Keratinocyte (primary cell): ENCODE measurements around the gene IL15. TPM values are rescaled to one million over a fixed set of nuclear protein-coding genes. Genes with fewer than 3 reads are reported as not detected.

ENCODE experiments used
- DNase-seq: peaks from one replicate; pipeline ENCODE4 v3.0.0-alpha.2; 2011; ENCODE audit warnings: low read depth, missing footprints, low spot score
- FAIRE-seq: peaks from 2 replicates; lab custom pipeline; 2011; peaks lifted over from hg19 to GRCh38; lab: Jason Lieb, UNC
- H2AFZ ChIP-seq: 2 replicates; pipeline ENCODE4 v1.6.0; 2012; ENCODE audit warnings: low read length, control low read depth, inconsistent platforms; ENCODE audit not compliant: control insufficient read depth
- H3K27ac ChIP-seq: 2 replicates; pipeline ENCODE4 v1.5.1; 2011; ENCODE audit warnings: low read length; ENCODE audit not compliant: control insufficient read depth, insufficient read depth
- H3K27me3 ChIP-seq: 3 replicates; pipeline ENCODE4 v1.6.0; 2011; ENCODE audit warnings: low read length; ENCODE audit not compliant: control insufficient read depth, insufficient read depth; ENCODE audit errors: extremely low read depth
- H3K36me3 ChIP-seq, 2 experiments: 2 replicates in 1 of 2; 3 replicates in 1 of 2; pipeline ENCODE4 v1.5.1; 2011; ENCODE audit warnings: low read length in 2 of 2, mild to moderate bottlenecking in 1 of 2; ENCODE audit not compliant: control insufficient read depth in 2 of 2, insufficient read depth in 2 of 2; ENCODE audit errors: extremely low read depth in 1 of 2
- H3K4me1 ChIP-seq: 3 replicates; pipeline ENCODE4 v1.5.1; 2011; ENCODE audit warnings: low read length; ENCODE audit not compliant: control insufficient read depth, insufficient read depth; ENCODE audit errors: extremely low read depth
- H3K4me2 ChIP-seq: 3 replicates; pipeline ENCODE4 v1.6.0; 2011; ENCODE audit warnings: low read depth, low read length; ENCODE audit not compliant: control insufficient read depth, insufficient read depth; ENCODE audit errors: extremely low read depth
- H3K4me3 ChIP-seq, 3 experiments: fragments of 200-600 bp in 1 of 3; sonication (generic) in 1 of 3; 2 replicates in 2 of 3; 3 replicates in 1 of 3; pipeline ENCODE4 v1.5.1; 2011 to 2016; ENCODE audit warnings: low read length in 3 of 3, mild to moderate bottlenecking in 3 of 3, control low read depth in 2 of 3, inconsistent platforms in 1 of 3, low read depth in 1 of 3, mixed read lengths in 1 of 3, mixed run types in 1 of 3, moderate library complexity in 1 of 3; ENCODE audit not compliant: control insufficient read depth in 2 of 3, insufficient read depth in 2 of 3; ENCODE audit errors: extremely low read depth in 1 of 3
- H3K79me2 ChIP-seq: 2 replicates; pipeline ENCODE4 v1.6.0; 2012; ENCODE audit warnings: low read length; ENCODE audit not compliant: control insufficient read depth, insufficient read depth
- H3K9ac ChIP-seq: 3 replicates; pipeline ENCODE4 v1.6.0; 2011; ENCODE audit warnings: low read length; ENCODE audit not compliant: control insufficient read depth, insufficient read depth; ENCODE audit errors: extremely low read depth
- H3K9me1 ChIP-seq: 3 replicates; pipeline ENCODE4 v1.6.0; 2011; ENCODE audit warnings: low read length; ENCODE audit not compliant: control insufficient read depth, insufficient read depth; ENCODE audit errors: extremely low read depth
- H3K9me3 ChIP-seq: 2 replicates; pipeline ENCODE4 v1.5.1; 2012; ENCODE audit warnings: low read depth, low read length; ENCODE audit not compliant: control insufficient read depth
- H4K20me1 ChIP-seq: 3 replicates; pipeline ENCODE4 v1.6.0; 2011; ENCODE audit warnings: low read length; ENCODE audit not compliant: control insufficient read depth, insufficient read depth; ENCODE audit errors: extremely low read depth
- EZH2 ChIP-seq: IDR thresholded peaks from one replicate; pipeline ENCODE4 v1.6.1; 2012; ENCODE audit warnings: inconsistent platforms, mild to moderate bottlenecking, low read length, moderate library complexity
- dilution Hi-C: fragments of 300-500 bp; cut with MboI; formaldehyde crosslinking; loops from one replicate; pipeline ENCODE4 v1.7.0; 2020; ENCODE audit warnings: low sequenced_read_pairs; ENCODE audit not compliant: extremely low pct_ligation_motif_present
- polyA plus RNA-seq, 5 experiments: library from polyadenylated mRNA; depleted of rRNA in 3 of 5; stranded (reverse) in 3 of 5; stranded (forward) in 1 of 5; unstranded in 1 of 5; fragments of >200 nt; gene quantifications; 1 replicate in 1 of 5; 2 replicates in 3 of 5; 3 replicates in 1 of 5; pipeline versions ENCODE4 v1.2.1 to v1.2.3, GENCODE V29; 2011 to 2012; ENCODE audit warnings: missing spikeins in 2 of 5, low read depth in 1 of 5, low replicate concordance in 1 of 5
- TF ChIP-seq, protein P1 (sequence below), 3 experiments: IDR thresholded peaks in 1 of 3; conservative IDR thresholded peaks in 1 of 3; optimal IDR thresholded peaks in 1 of 3; 2 replicates in 2 of 3; 3 replicates in 1 of 3; pipeline versions ENCODE3 to v1.5.1; 2011; ENCODE audit warnings: low read length in 3 of 3, mild to moderate bottlenecking in 3 of 3, moderate library complexity in 2 of 3, control low read depth in 1 of 3, inconsistent platforms in 1 of 3; ENCODE audit not compliant: insufficient read depth in 2 of 3; ENCODE audit errors: extremely low read depth in 1 of 3

The IL15 gene
- polyA plus RNA-seq, 1 donor (not counting 4 experiments of a cell fraction or from before 2014, with no cell fraction given) = 1.4 TPM

DNA sequence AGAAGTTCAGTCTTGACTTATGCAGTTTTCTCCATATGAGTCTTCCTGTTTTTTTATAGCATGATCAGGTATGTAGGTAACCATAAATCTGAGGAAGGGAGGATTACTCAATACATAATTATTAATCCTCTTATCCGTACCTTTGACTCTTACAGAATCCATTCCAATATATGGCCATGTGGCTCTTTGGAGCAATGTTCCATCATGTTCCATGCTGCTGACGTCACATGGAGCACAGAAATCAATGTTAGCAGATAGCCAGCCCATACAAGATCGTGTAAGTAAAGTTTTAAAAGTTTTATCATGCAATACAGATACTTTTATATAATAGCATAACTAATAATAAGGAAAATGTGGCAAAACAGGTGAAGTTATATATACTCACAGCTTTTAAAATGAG lies 19.6 kb downstream of the IL15 start:
- no peaks in the 10 kb centered on the region for H3K9me3 ChIP-seq
- no peak for TF ChIP-seq EZH2
- TF ChIP-seq, protein P1, sequence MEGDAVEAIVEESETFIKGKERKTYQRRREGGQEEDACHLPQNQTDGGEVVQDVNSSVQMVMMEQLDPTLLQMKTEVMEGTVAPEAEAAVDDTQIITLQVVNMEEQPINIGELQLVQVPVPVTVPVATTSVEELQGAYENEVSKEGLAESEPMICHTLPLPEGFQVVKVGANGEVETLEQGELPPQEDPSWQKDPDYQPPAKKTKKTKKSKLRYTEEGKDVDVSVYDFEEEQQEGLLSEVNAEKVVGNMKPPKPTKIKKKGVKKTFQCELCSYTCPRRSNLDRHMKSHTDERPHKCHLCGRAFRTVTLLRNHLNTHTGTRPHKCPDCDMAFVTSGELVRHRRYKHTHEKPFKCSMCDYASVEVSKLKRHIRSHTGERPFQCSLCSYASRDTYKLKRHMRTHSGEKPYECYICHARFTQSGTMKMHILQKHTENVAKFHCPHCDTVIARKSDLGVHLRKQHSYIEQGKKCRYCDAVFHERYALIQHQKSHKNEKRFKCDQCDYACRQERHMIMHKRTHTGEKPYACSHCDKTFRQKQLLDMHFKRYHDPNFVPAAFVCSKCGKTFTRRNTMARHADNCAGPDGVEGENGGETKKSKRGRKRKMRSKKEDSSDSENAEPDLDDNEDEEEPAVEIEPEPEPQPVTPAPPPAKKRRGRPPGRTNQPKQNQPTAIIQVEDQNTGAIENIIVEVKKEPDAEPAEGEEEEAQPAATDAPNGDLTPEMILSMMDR (optimal IDR thresholded peaks at IDR 0.05 in 1 of 3, IDR thresholded peaks at IDR 0.05 in 1 of 3, conservative IDR thresholded peaks at IDR 0.05 in 1 of 3; ENCODE audit: extremely low read depth in 1 of 3, insufficient read depth in 2 of 3, low read length in 3 of 3) = no peak
- H3K27me3 ChIP-seq = no peaks in the 10 kb centered on the region
- no peaks in the 10 kb centered on the region for H3K79me2 ChIP-seq
- no peak overlapping the region for H3K27ac ChIP-seq
- no peak overlapping the region for H3K4me2 ChIP-seq
- H4K20me1 ChIP-seq = no peaks in the 10 kb centered on the region
- no peak overlapping the region for H3K9ac ChIP-seq
- no peaks in the 10 kb centered on the region for H3K4me1 ChIP-seq
- FAIRE-seq = no peak
- no peak overlapping the region for H3K4me3 ChIP-seq
- no peaks in the 10 kb centered on the region for H3K9me1 ChIP-seq
- dilution Hi-C loops = no loop called here
- H3K36me3 ChIP-seq = no peaks in the 10 kb centered on the region
- DNase-seq = no peak
- H2AFZ ChIP-seq = no peak overlapping the region

DNA sequence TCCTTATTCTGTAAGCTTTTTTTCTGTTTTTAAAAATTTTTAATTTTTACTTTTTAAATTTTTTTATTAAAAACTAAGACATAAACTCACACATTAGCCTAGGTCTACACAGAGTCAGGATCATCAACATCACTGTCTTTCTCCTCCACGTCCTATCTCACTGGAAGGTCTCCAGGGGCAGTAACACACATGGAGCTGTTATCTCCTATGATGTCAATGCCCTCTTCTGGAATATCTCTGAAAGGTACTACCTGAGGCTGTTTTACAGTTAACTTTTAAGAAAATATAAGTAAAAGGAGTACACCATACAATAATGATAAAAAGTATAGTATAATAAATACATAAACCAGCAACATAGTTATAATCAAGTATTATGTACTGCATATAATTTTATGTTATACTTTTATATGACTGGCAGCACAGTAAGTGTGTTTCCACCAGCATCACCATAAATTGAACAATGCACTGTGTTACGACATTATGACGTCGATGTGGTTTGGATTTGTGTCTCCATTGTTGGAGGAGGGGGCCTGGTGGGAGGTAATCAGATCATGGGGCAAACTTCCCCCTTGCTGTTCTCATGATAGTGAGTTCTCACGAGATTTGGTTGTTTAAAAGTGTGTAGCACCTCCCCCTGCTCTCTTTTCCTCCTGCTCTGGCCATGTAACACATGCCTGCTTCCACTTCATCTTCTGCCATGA lies 21.3 kb downstream of the IL15 start:
- Histone ChIP-seq H3K4me1 (no peaks in the 10 kb centered on the region), H3K9me3 (no peaks in the 10 kb centered on the region), H3K27me3 (no peaks in the 10 kb centered on the region), H4K20me1 (no peaks in the 10 kb centered on the region), H3K4me3 (no peak overlapping the region), H3K9me1 (no peaks in the 10 kb centered on the region), H3K36me3 (no peaks in the 10 kb centered on the region), H2AFZ (no peak overlapping the region), H3K9ac (no peak overlapping the region), H3K27ac (no peak overlapping the region), H3K4me2 (no peak overlapping the region), H3K79me2 (no peaks in the 10 kb centered on the region)
- FAIRE-seq (no peak), DNase-seq (no peak)
- dilution Hi-C loops = no loop called here
- no peak for TF ChIP-seq EZH2
- TF ChIP-seq, protein P1 (optimal IDR thresholded peaks at IDR 0.05 in 1 of 3, IDR thresholded peaks at IDR 0.05 in 1 of 3, conservative IDR thresholded peaks at IDR 0.05 in 1 of 3; ENCODE audit: extremely low read depth in 1 of 3, insufficient read depth in 2 of 3, low read length in 3 of 3) = peak in 1 of 3 experiments; percentile 14
